HCT116 (cell line): Measurements from ENCODE around the gene MFSD1. TPM values are rescaled to one million over a fixed set of nuclear protein-coding genes. Genes with fewer than 3 reads are reported as not detected.

Experiments used
- ATAC-seq: fragments of 200-7000 bp; cut with Tn5 transposase; 2 replicates; pipeline ENCODE4 v1.9.1; 2020; ENCODE audit warnings: mild to moderate bottlenecking, moderate library complexity
- BruUV-seq: library from RNA; stranded (reverse); fragments of 400-500 nt; replicated peaks from 2 replicates; lab custom pipeline; 2021; lab: Mats Ljungman, UMichigan
- CTCF ChIA-PET: fragments of 300-600 bp; sonication (Branson Sonifier 250); formaldehyde crosslinking; loops from one replicate; lab custom pipeline; 2021; ENCODE audit warnings: antibody characterized with exemption; lab: Charles Lee
- POLR2A ChIA-PET: fragments of 300-600, 350-600 bp; sonication (Branson Sonifier 250); formaldehyde crosslinking; loops from one replicate; lab custom pipeline; 2021; ENCODE audit warnings: antibody characterized with exemption; lab: Charles Lee
- RAD21 ChIA-PET, 2 experiments: fragments of 300-600 bp; sonication (Branson Sonifier 250); formaldehyde crosslinking; loops; one replicate each; lab custom pipeline; 2023; ENCODE audit warnings: low total read pairs in 2 of 2; ENCODE audit not compliant: uncharacterized antibody in 2 of 2, unreplicated experiment in 2 of 2, low non-redundant PET in 1 of 2; lab: Charles Lee
- DNase-seq: peaks from one replicate; pipeline ENCODE4 v3.0.0-alpha.2; 2010; ENCODE audit warnings: low read depth, low spot score
- H2AFZ ChIP-seq: fragments of 200-600 bp; shearing (Covaris generic), sonication (generic); 2 replicates; pipeline ENCODE4 v1.6.1; 2017; ENCODE audit warnings: low read depth, mixed run types, mixed read lengths, antibody characterized with exemption, low read length; ENCODE audit not compliant: poor library complexity, severe bottlenecking
- H3K27ac ChIP-seq: 2 replicates; pipeline ENCODE4 v1.5.1; 2012; ENCODE audit warnings: low read depth, low read length
- H3K27me3 ChIP-seq: fragments of 200-600 bp; sonication (generic); 2 replicates; pipeline ENCODE4 v1.6.1; 2016; ENCODE audit warnings: mixed run types, low read length, mixed read lengths; ENCODE audit not compliant: insufficient read depth
- H3K36me3 ChIP-seq, 2 experiments: fragments of 200-500 bp in 1 of 2; fragments of 200-600 bp in 1 of 2; sonication (Bioruptor generic) in 1 of 2; sonication (generic) in 1 of 2; 2 replicates each; pipeline versions ENCODE4 v1.5.1 to v1.6.1; 2014 to 2016; ENCODE audit warnings: low read length in 2 of 2, inconsistent platforms in 1 of 2, mixed read lengths in 1 of 2, mixed run types in 1 of 2; ENCODE audit not compliant: insufficient read depth in 2 of 2, control insufficient read depth in 1 of 2
- H3K4me1 ChIP-seq, 2 experiments: fragments of 200-600 bp in 1 of 2; sonication (generic) in 1 of 2; 2 replicates each; pipeline versions ENCODE4 v1.5.1 to v1.6.1; 2012 to 2017; ENCODE audit warnings: low read length in 2 of 2, inconsistent platforms in 1 of 2, mild to moderate bottlenecking in 1 of 2, mixed read lengths in 1 of 2, mixed run types in 1 of 2, moderate library complexity in 1 of 2; ENCODE audit not compliant: insufficient read depth in 2 of 2, control insufficient read depth in 1 of 2
- H3K4me2 ChIP-seq: fragments of 200-600 bp; sonication (generic); 2 replicates; pipeline ENCODE4 v1.6.1; 2017; ENCODE audit warnings: mixed run types, low read length, mixed read lengths
- H3K4me3 ChIP-seq, 2 experiments: fragments of 200-600 bp in 1 of 2; sonication (generic) in 1 of 2; replicated peaks in 1 of 2; 2 replicates each; pipeline ENCODE4 v1.5.1; 2011 to 2016; ENCODE audit warnings: low read length in 2 of 2, control low read depth in 1 of 2, low read depth in 1 of 2, mild to moderate bottlenecking in 1 of 2, mixed read lengths in 1 of 2, mixed run types in 1 of 2
- H3K79me2 ChIP-seq: fragments of 200-600 bp; sonication (generic); 2 replicates; pipeline ENCODE4 v1.6.1; 2017; ENCODE audit warnings: mild to moderate bottlenecking, mixed run types, low read length, moderate library complexity, mixed read lengths; ENCODE audit not compliant: insufficient read depth
- H3K9ac ChIP-seq: fragments of 200-600 bp; sonication (generic); 2 replicates; pipeline ENCODE4 v1.6.1; 2016; ENCODE audit warnings: low read length, mixed read lengths
- H3K9me2 ChIP-seq: fragments of 200-600 bp; sonication (generic), shearing (Covaris generic); 2 replicates; pipeline ENCODE4 v1.6.1; 2017; ENCODE audit warnings: mixed run types, mild to moderate bottlenecking, moderate library complexity; ENCODE audit not compliant: insufficient read depth
- H3K9me3 ChIP-seq, 2 experiments: fragments of 200-500 bp in 1 of 2; fragments of 200-600 bp in 1 of 2; sonication (Bioruptor generic) in 1 of 2; sonication (generic) in 1 of 2; 2 replicates each; pipeline ENCODE4 v1.6.1; 2014 to 2017; ENCODE audit warnings: low read length in 2 of 2, mixed read lengths in 2 of 2, inconsistent platforms in 1 of 2, low read depth in 1 of 2, mild to moderate bottlenecking in 1 of 2, mixed run types in 1 of 2, moderate library complexity in 1 of 2; ENCODE audit not compliant: control insufficient read depth in 1 of 2, insufficient read depth in 1 of 2
- H4K20me1 ChIP-seq: fragments of 200-600 bp; sonication (generic), shearing (Covaris generic); 2 replicates; pipeline ENCODE4 v1.6.1; 2017; ENCODE audit warnings: mixed run types, mild to moderate bottlenecking, moderate library complexity; ENCODE audit not compliant: insufficient read depth
- ATF3 ChIP-seq: IDR thresholded peaks from 2 replicates; pipeline ENCODE4 v1.6.1; 2012
- EGR1 ChIP-seq: IDR thresholded peaks from 2 replicates; pipeline ENCODE4 v1.6.1; 2012; ENCODE audit warnings: low read depth
- ELF1 ChIP-seq: IDR thresholded peaks from 2 replicates; pipeline ENCODE4 v1.6.1; 2012; ENCODE audit warnings: low read depth, borderline replicate concordance
- EZH2 ChIP-seq: fragments of 200-600 bp; sonication (generic); IDR thresholded peaks from 2 replicates; pipeline ENCODE4 v1.6.1; 2017; ENCODE audit warnings: antibody characterized with exemption, mixed run types
- EZH2phosphoT487 ChIP-seq: fragments of 200-600 bp; IDR thresholded peaks from 2 replicates; pipeline ENCODE4 v1.6.1; 2018; ENCODE audit warnings: antibody characterized with exemption, borderline replicate concordance
- JUND ChIP-seq: IDR thresholded peaks from 2 replicates; pipeline ENCODE4 v1.6.1; 2012
- POLR2AphosphoS5 ChIP-seq: IDR thresholded peaks from 2 replicates; pipeline ENCODE4 v1.6.1; 2011; ENCODE audit warnings: mild to moderate bottlenecking, low read depth, low read length, moderate library complexity
- RAD21 ChIP-seq: IDR thresholded peaks from 2 replicates; pipeline ENCODE4 v1.6.1; 2012; ENCODE audit warnings: low read depth, mild to moderate bottlenecking
- SP1 ChIP-seq: IDR thresholded peaks from 2 replicates; pipeline ENCODE4 v1.6.1; 2012; ENCODE audit warnings: low read depth
- SRF ChIP-seq: IDR thresholded peaks from 2 replicates; pipeline ENCODE4 v1.6.1; 2012; ENCODE audit warnings: low read depth
- TCF7L2 ChIP-seq: IDR thresholded peaks from 2 replicates; pipeline ENCODE4 v1.7.0; 2011; ENCODE audit warnings: borderline replicate concordance, inconsistent platforms; ENCODE audit not compliant: insufficient read depth, insufficient read length; ENCODE audit errors: extremely low read depth
- YY1 ChIP-seq: IDR thresholded peaks from 2 replicates; pipeline ENCODE4 v1.6.1; 2011; ENCODE audit warnings: low read length, low read depth, moderate library complexity, mild to moderate bottlenecking; ENCODE audit not compliant: insufficient replicate concordance; ENCODE audit errors: extremely low read depth
- intact Hi-C: fragments of 100-400 bp; cut with micrococcal nuclease; formaldehyde crosslinking; loops from 2 replicates; pipeline ENCODE4 v1.10.0; 2022
- total RNA-seq: library from RNA; stranded (reverse); gene quantifications from one replicate; pipeline ENCODE4 v1.2.1, GENCODE V29; 2021; ENCODE audit not compliant: unreplicated experiment
- TF ChIP-seq, protein P1 (sequence below): IDR thresholded peaks from 2 replicates; pipeline ENCODE4 v1.6.1; 2011; ENCODE audit warnings: mild to moderate bottlenecking, low read length, moderate library complexity; ENCODE audit not compliant: insufficient replicate concordance; ENCODE audit errors: extremely low read depth
- TF ChIP-seq, protein P2 (sequence below): IDR thresholded peaks from 2 replicates; pipeline ENCODE4 v1.6.1; 2012
- TF ChIP-seq, protein P3 (sequence below), 3 experiments: fragments of 200-600 bp in 1 of 3; sonication (generic) in 1 of 3; IDR thresholded peaks in 2 of 3; conservative IDR thresholded peaks in 1 of 3; 2 replicates each; pipeline ENCODE4 v1.5.1; 2012 to 2017; ENCODE audit warnings: low read depth in 2 of 3, low read length in 2 of 3, antibody characterized with exemption in 1 of 3, borderline replicate concordance in 1 of 3, control low read depth in 1 of 3, mild to moderate bottlenecking in 1 of 3, mixed read lengths in 1 of 3, mixed run types in 1 of 3, moderate library complexity in 1 of 3; ENCODE audit not compliant: insufficient read depth in 1 of 3

The MFSD1 gene
- total RNA-seq, 1 experiment from 2014 or later: 12.8 TPM

DNA sequence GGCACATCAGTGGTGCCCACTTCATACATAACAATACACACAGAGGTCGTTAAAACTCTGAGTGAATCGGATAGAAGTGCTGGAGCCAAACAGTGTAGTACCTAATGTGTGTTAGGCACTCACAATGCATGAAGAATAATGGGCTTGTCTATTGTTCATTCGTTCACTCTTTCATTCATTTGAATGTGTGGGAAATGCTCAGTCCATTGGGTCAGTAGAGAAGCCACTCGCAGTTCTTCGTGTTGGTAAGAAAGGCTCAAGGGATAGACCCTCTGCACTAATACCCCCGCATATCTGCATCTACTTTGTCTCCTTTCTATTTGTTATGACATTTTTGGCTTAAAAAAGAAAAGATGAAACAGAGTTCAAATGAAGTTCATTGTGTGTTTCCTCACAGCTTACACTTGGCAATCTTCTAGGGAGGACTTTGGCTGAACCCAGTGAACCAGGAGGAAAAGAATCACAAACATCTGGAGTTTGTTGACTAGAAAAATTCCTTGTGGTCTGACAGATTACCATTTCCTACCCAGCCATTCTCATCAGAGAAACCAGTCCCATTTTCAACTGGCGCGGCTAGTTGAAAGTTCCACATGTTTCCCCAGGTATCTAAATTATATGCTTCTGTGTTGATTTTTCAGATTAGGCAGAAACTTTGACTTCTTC lies 32.8 kb upstream of the MFSD1 start:
- Histone ChIP-seq H3K27me3 (no peaks in the 10 kb centered on the region), H3K9me3 (no peaks in the 10 kb centered on the region), H3K27ac (no peak overlapping the region), H3K4me2 (peak overlapping the region; percentile 29; the same call in 1 of the 2 replicates), H3K9ac (no peak overlapping the region), H3K9me2 (no peaks in the 10 kb centered on the region), H2AFZ (no peak overlapping the region), H4K20me1 (no peaks in the 10 kb centered on the region), H3K36me3 (no peaks in the 10 kb centered on the region), H3K79me2 (no peaks in the 10 kb centered on the region), H3K4me1 (peaks cover 3 to 15% of the 10 kb centered on the region in 2 experiments; a peak in 3 of 4 replicates), H3K4me3 (no peak overlapping the region)
- no peak for TF ChIP-seq YY1
- TF ChIP-seq, protein P1, sequence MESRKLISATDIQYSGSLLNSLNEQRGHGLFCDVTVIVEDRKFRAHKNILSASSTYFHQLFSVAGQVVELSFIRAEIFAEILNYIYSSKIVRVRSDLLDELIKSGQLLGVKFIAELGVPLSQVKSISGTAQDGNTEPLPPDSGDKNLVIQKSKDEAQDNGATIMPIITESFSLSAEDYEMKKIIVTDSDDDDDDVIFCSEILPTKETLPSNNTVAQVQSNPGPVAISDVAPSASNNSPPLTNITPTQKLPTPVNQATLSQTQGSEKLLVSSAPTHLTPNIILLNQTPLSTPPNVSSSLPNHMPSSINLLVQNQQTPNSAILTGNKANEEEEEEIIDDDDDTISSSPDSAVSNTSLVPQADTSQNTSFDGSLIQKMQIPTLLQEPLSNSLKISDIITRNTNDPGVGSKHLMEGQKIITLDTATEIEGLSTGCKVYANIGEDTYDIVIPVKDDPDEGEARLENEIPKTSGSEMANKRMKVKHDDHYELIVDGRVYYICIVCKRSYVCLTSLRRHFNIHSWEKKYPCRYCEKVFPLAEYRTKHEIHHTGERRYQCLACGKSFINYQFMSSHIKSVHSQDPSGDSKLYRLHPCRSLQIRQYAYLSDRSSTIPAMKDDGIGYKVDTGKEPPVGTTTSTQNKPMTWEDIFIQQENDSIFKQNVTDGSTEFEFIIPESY: no peak
- no peak for TF ChIP-seq ATF3
- no peak for TF ChIP-seq TCF7L2
- TF ChIP-seq ELF1: no peak
- no peak for TF ChIP-seq SRF
- no peak for TF ChIP-seq EGR1
- TF ChIP-seq, protein P2, sequence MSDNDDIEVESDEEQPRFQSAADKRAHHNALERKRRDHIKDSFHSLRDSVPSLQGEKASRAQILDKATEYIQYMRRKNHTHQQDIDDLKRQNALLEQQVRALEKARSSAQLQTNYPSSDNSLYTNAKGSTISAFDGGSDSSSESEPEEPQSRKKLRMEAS: no peak
- no peak for TF ChIP-seq POLR2AphosphoS5
- TF ChIP-seq, protein P3, sequence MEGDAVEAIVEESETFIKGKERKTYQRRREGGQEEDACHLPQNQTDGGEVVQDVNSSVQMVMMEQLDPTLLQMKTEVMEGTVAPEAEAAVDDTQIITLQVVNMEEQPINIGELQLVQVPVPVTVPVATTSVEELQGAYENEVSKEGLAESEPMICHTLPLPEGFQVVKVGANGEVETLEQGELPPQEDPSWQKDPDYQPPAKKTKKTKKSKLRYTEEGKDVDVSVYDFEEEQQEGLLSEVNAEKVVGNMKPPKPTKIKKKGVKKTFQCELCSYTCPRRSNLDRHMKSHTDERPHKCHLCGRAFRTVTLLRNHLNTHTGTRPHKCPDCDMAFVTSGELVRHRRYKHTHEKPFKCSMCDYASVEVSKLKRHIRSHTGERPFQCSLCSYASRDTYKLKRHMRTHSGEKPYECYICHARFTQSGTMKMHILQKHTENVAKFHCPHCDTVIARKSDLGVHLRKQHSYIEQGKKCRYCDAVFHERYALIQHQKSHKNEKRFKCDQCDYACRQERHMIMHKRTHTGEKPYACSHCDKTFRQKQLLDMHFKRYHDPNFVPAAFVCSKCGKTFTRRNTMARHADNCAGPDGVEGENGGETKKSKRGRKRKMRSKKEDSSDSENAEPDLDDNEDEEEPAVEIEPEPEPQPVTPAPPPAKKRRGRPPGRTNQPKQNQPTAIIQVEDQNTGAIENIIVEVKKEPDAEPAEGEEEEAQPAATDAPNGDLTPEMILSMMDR (IDR thresholded peaks at IDR 0.05 in 2 of 3, conservative IDR thresholded peaks at IDR 0.05 in 1 of 3; ENCODE audit: borderline replicate concordance in 1 of 3, insufficient read depth in 1 of 3, low read depth in 2 of 3, low read length in 2 of 3): no peak
- no peak for TF ChIP-seq SP1
- TF ChIP-seq RAD21: no peak
- TF ChIP-seq EZH2phosphoT487: no peak
- TF ChIP-seq JUND: no peak
- TF ChIP-seq EZH2: no peak
- no TSS peak for BruUV-seq
- POLR2A ChIA-PET: no interaction called here
- no peak for ATAC-seq
- intact Hi-C loops: no loop called here
- no peak for DNase-seq
- RAD21 ChIA-PET: no interaction called here
- CTCF ChIA-PET: no interaction called here
